Endothelial cell (in vitro differentiated cells): ENCODE data around the gene CLEC2L. TPM values are rescaled to one million over a fixed set of nuclear protein-coding genes. Genes with fewer than 3 reads are reported as not detected.

Source experiments
- DNase-seq: peaks from one replicate; pipeline ENCODE4 v3.0.0; 2021; ENCODE audit warnings: low spot score
- H3K27ac Mint-ChIP-seq: one replicate; pipeline ENCODE4 v1.8.0; 2021; ENCODE audit warnings: mixed read lengths, inconsistent platforms; ENCODE audit not compliant: unreplicated experiment
- H3K27me3 Mint-ChIP-seq: one replicate; pipeline ENCODE4 v1.8.0; 2021; ENCODE audit warnings: mild to moderate bottlenecking, moderate library complexity, mixed read lengths, inconsistent platforms; ENCODE audit not compliant: unreplicated experiment
- H3K36me3 Mint-ChIP-seq: one replicate; pipeline ENCODE4 v1.8.0; 2021; ENCODE audit warnings: mild to moderate bottlenecking, low read depth, mixed read lengths, inconsistent platforms; ENCODE audit not compliant: unreplicated experiment
- H3K4me1 Mint-ChIP-seq: one replicate; pipeline ENCODE4 v1.8.0; 2021; ENCODE audit warnings: mild to moderate bottlenecking, mixed read lengths, inconsistent platforms; ENCODE audit not compliant: unreplicated experiment
- H3K4me3 Mint-ChIP-seq: one replicate; pipeline ENCODE4 v1.8.0; 2021; ENCODE audit warnings: mild to moderate bottlenecking, mixed read lengths, inconsistent platforms; ENCODE audit not compliant: unreplicated experiment
- H3K9me3 Mint-ChIP-seq: one replicate; pipeline ENCODE4 v1.8.0; 2021; ENCODE audit warnings: mixed read lengths, inconsistent platforms; ENCODE audit not compliant: unreplicated experiment
- CTCF ChIP-seq: fragments of 200-600 bp; sonication (generic); IDR thresholded peaks from one replicate; pipeline ENCODE4 v1.5.0; 2021; ENCODE audit warnings: antibody characterized with exemption; ENCODE audit not compliant: unreplicated experiment
- long read RNA-seq: library from polyadenylated mRNA; unstranded; transcript quantifications from one replicate; pipeline ENCODE4 v2.0.0, GENCODE V29; 2020; ENCODE audit not compliant: unreplicated experiment
- total RNA-seq: library from RNA; stranded (reverse); fragmentation: NEBNext Ultra II Directional; extraction: Animal tissue kit (Norgen Biotek cat#: 25700); gene quantifications from one replicate; pipeline ENCODE4 v1.2.1, GENCODE V29; 2021; ENCODE audit not compliant: unreplicated experiment

Gene CLEC2L
- not detected for total RNA-seq
- long read RNA-seq, result 0 reads

GRCh38 chr7:139523199-139523941 is at the start of gene CLEC2L:
Gene CLEC2L (plus strand): TSS chr7:139523685. CDS start chr7:139523928, 243 bp downstream.
- no peaks in the 10 kb centered on the region for H3K9me3 Mint-ChIP-seq
- H3K4me3 Mint-ChIP-seq, result no peak within 1 kb of the TSS
- peaks cover 4% of the 10 kb centered on the region for H3K36me3 Mint-ChIP-seq
- no peak within 1 kb of the TSS for H3K27ac Mint-ChIP-seq
- peak; percentile 22 for DNase-seq
- H3K27me3 Mint-ChIP-seq, result peaks cover 27% of the 10 kb centered on the region
- no peaks in the 10 kb centered on the region for H3K4me1 Mint-ChIP-seq
- TF ChIP-seq CTCF, result no peak

- Mint-ChIP-seq H3K27ac (no peak overlapping the region), H3K9me3 (no peaks in the 10 kb centered on the region), H3K27me3 (peaks cover 12% of the 10 kb centered on the region), H3K4me3 (no peak overlapping the region), H3K36me3 (peaks cover 6% of the 10 kb centered on the region), H3K4me1 (no peaks in the 10 kb centered on the region)
- no peak for TF ChIP-seq CTCF
- DNase-seq, result no peak
Observed at GRCh38 chr7:139476139-139476538, 47.3 kb upstream of the CLEC2L start.

GRCh38 chr7:139476891-139477290 is 46.6 kb upstream of the CLEC2L start:
- H3K27ac Mint-ChIP-seq, result no peak overlapping the region
- no peaks in the 10 kb centered on the region for H3K4me1 Mint-ChIP-seq
- TF ChIP-seq CTCF, result no peak
- H3K36me3 Mint-ChIP-seq, result peaks cover 6% of the 10 kb centered on the region
- no peak overlapping the region for H3K4me3 Mint-ChIP-seq
- no peak for DNase-seq
- H3K27me3 Mint-ChIP-seq, result peaks cover 14% of the 10 kb centered on the region
- H3K9me3 Mint-ChIP-seq, result no peaks in the 10 kb centered on the region

- peaks cover 9% of the 10 kb centered on the region for H3K27me3 Mint-ChIP-seq
Observed at GRCh38 chr7:139479620-139480019, 43.9 kb upstream of the CLEC2L start.

More at GRCh38 chr7:139479620-139480019, 43.9 kb upstream of the CLEC2L start:
- Mint-ChIP-seq H3K36me3 (no peaks in the 10 kb centered on the region), H3K4me3 (no peak overlapping the region), H3K27ac (no peak overlapping the region), H3K9me3 (no peaks in the 10 kb centered on the region), H3K4me1 (no peaks in the 10 kb centered on the region)
- no peak for DNase-seq
- TF ChIP-seq CTCF, result no peak
